Mononuclear cell (primary cell): ENCODE data around the gene TANC2. TPM values are rescaled to one million over a fixed set of nuclear protein-coding genes. Genes with fewer than 3 reads are reported as not detected.
"Not testable (repeated sequence)": the region's sequence is repeated elsewhere in the genome, so short reads cannot be mapped to it uniquely, and the experiment has no call there.

Experiments used
- H3K27me3 ChIP-seq: 2 replicates; pipeline ENCODE4 v1.6.0; 2011; ENCODE audit warnings: low read length, control low read depth; ENCODE audit not compliant: insufficient read depth
- H3K4me1 ChIP-seq: 2 replicates; pipeline ENCODE4 v1.5.1; 2011; ENCODE audit warnings: mild to moderate bottlenecking, low read length, control low read depth; ENCODE audit not compliant: insufficient read depth
- H3K4me3 ChIP-seq: 2 replicates; pipeline ENCODE4 v1.5.1; 2011; ENCODE audit warnings: mild to moderate bottlenecking, low read length, moderate library complexity
- H3K9me3 ChIP-seq: 2 replicates; pipeline ENCODE4 v1.5.1; 2011; ENCODE audit warnings: low read depth, mild to moderate bottlenecking, control low read depth, low read length
- total RNA-seq: library from RNA; depleted of rRNA; stranded (reverse); fragments of >200 nt; gene quantifications from one replicate; pipeline ENCODE4 v1.2.3, GENCODE V29; 2012

Gene TANC2
- total RNA-seq, 1 donor, result 19.3 TPM

- not testable (repeated sequence) for H3K9me3 ChIP-seq, H3K27me3 ChIP-seq, H3K4me3 ChIP-seq, H3K4me1 ChIP-seq
These were observed 10.7 kb downstream of the TANC2 start for GRCh38 chr17:62976643-62977231.

- H3K27me3 ChIP-seq, result no peaks in the 10 kb centered on the region
- H3K4me3 ChIP-seq, result no peak overlapping the region
- H3K4me1 ChIP-seq, result no peaks in the 10 kb centered on the region
- peaks cover 34% of the 10 kb centered on the region for H3K9me3 ChIP-seq
These were observed 14.8 kb downstream of the TANC2 start for GRCh38 chr17:62980842-62981241.

- Histone ChIP-seq H3K4me1 (no peaks in the 10 kb centered on the region), H3K4me3 (no peak overlapping the region), H3K9me3 (peaks cover 35% of the 10 kb centered on the region), H3K27me3 (no peaks in the 10 kb centered on the region)
These were observed 15.9 kb downstream of the TANC2 start for GRCh38 chr17:62981933-62982332.

GRCh38 chr17:62984801-62985200 is 18.8 kb downstream of the TANC2 start:
- Histone ChIP-seq H3K4me1 (no peaks in the 10 kb centered on the region), H3K9me3 (peaks cover 35% of the 10 kb centered on the region), H3K4me3 (no peak overlapping the region), H3K27me3 (no peaks in the 10 kb centered on the region)

GRCh38 chr17:62986549-62986948 is 20.5 kb downstream of the TANC2 start:
- no peak overlapping the region for H3K4me3 ChIP-seq
- peaks cover 35% of the 10 kb centered on the region for H3K9me3 ChIP-seq
- no peaks in the 10 kb centered on the region for H3K27me3 ChIP-seq
- no peaks in the 10 kb centered on the region for H3K4me1 ChIP-seq

GRCh38 chr17:62987136-62987535 is 21.1 kb downstream of the TANC2 start:
- no peaks in the 10 kb centered on the region for H3K4me1 ChIP-seq
- no peak overlapping the region for H3K4me3 ChIP-seq
- H3K9me3 ChIP-seq, result peaks cover 35% of the 10 kb centered on the region
- no peaks in the 10 kb centered on the region for H3K27me3 ChIP-seq

- H3K4me1 ChIP-seq, result no peaks in the 10 kb centered on the region
- H3K27me3 ChIP-seq, result no peaks in the 10 kb centered on the region
- H3K4me3 ChIP-seq, result no peak overlapping the region
- peaks cover 14% of the 10 kb centered on the region for H3K9me3 ChIP-seq
These were observed 23.5 kb downstream of the TANC2 start for GRCh38 chr17:62989501-62989900.

- Histone ChIP-seq H3K4me1 (peaks cover 16% of the 10 kb centered on the region), H3K4me3 (no peak overlapping the region), H3K27me3 (no peaks in the 10 kb centered on the region), H3K9me3 (no peaks in the 10 kb centered on the region)
These were observed 28.9 kb downstream of the TANC2 start for GRCh38 chr17:62994931-62995330.

GRCh38 chr17:62995377-62995885 is 29.4 kb downstream of the TANC2 start:
- peaks cover 16% of the 10 kb centered on the region for H3K4me1 ChIP-seq
- H3K27me3 ChIP-seq, result no peaks in the 10 kb centered on the region
- no peaks in the 10 kb centered on the region for H3K9me3 ChIP-seq
- no peak overlapping the region for H3K4me3 ChIP-seq

GRCh38 chr17:62996221-62996620 is 30.2 kb downstream of the TANC2 start:
- Histone ChIP-seq H3K4me1 (peaks cover 16% of the 10 kb centered on the region), H3K4me3 (no peak overlapping the region), H3K9me3 (no peaks in the 10 kb centered on the region), H3K27me3 (no peaks in the 10 kb centered on the region)

- Histone ChIP-seq H3K4me1 (peaks cover 16% of the 10 kb centered on the region), H3K4me3 (no peak overlapping the region), H3K9me3 (no peaks in the 10 kb centered on the region), H3K27me3 (no peaks in the 10 kb centered on the region)
These were observed 32.1 kb downstream of the TANC2 start for GRCh38 chr17:62998166-62998565.

- peaks cover 16% of the 10 kb centered on the region for H3K4me1 ChIP-seq
- no peaks in the 10 kb centered on the region for H3K27me3 ChIP-seq
- H3K4me3 ChIP-seq, result no peak overlapping the region
- H3K9me3 ChIP-seq, result no peaks in the 10 kb centered on the region
These were observed 32.8 kb downstream of the TANC2 start for GRCh38 chr17:62998665-62999393.

- peaks cover 16% of the 10 kb centered on the region for H3K4me1 ChIP-seq
- H3K9me3 ChIP-seq, result no peaks in the 10 kb centered on the region
- H3K27me3 ChIP-seq, result no peaks in the 10 kb centered on the region
These were observed 33.7 kb downstream of the TANC2 start for GRCh38 chr17:62999736-63000135.

GRCh38 chr17:63001689-63002394 is 35.8 kb downstream of the TANC2 start:
- H3K4me3 ChIP-seq, result no peak overlapping the region
- H3K27me3 ChIP-seq, result no peaks in the 10 kb centered on the region
- no peaks in the 10 kb centered on the region for H3K9me3 ChIP-seq
- H3K4me1 ChIP-seq, result no peaks in the 10 kb centered on the region

More at GRCh38 chr17:62999736-63000135, 33.7 kb downstream of the TANC2 start:
- no peak overlapping the region for H3K4me3 ChIP-seq

- no peaks in the 10 kb centered on the region for H3K27me3 ChIP-seq
These were observed 36.6 kb downstream of the TANC2 start for GRCh38 chr17:63002625-63003024.

More at GRCh38 chr17:63002625-63003024, 36.6 kb downstream of the TANC2 start:
- Histone ChIP-seq H3K9me3 (no peaks in the 10 kb centered on the region), H3K4me1 (no peaks in the 10 kb centered on the region), H3K4me3 (no peak overlapping the region)
